ENCODE measurements around the gene LARP7. TPM values are rescaled to one million over a fixed set of nuclear protein-coding genes. Genes with fewer than 3 reads are reported as not detected.
A peak's percentile ranks its signal among the peaks of the same experiment; 100 is the strongest.
"Not testable (repeated sequence)": the region's sequence is repeated elsewhere in the genome, so short reads cannot be mapped to it uniquely, and the experiment has no call there.

Gene LARP7
- total and polyA plus RNA-seq, 12 donors, result 15.3 to 67.0 (median 39.8) TPM

- H3K9me3 ChIP-seq (replicated peaks in 1 of 3), result no peaks in the 10 kb centered on the region
- DNase-seq, result no peak
- no peak overlapping the region for H3K4me3 ChIP-seq
- intact Hi-C loops (cut with DNase I), result loop anchor here in 1 of 2 donors (10.0 kb wide), 1 partner anchor 319 kb away; no protein-coding TSS in a partner anchor
- H3K27me3 ChIP-seq, result no peaks in the 10 kb centered on the region
- WGBS, 4 donors, result 91 to 95% (median 93%) methylated on average over 4 of the region's 4 CpGs
- H3K27ac ChIP-seq, result no peak overlapping the region
- no peaks in the 10 kb centered on the region for H3K36me3 ChIP-seq (replicated peaks in 1 of 2)
- no peak for TF ChIP-seq POLR2A (IDR thresholded peaks at IDR 0.05)
- TF ChIP-seq CTCF (IDR thresholded peaks at IDR 0.05), result no peak
- no peaks in the 10 kb centered on the region for H3K4me1 ChIP-seq (replicated peaks in 1 of 2)
Observed at GRCh38 chr4:112626228-112626627, 10.7 kb upstream of the LARP7 start.

DNA sequence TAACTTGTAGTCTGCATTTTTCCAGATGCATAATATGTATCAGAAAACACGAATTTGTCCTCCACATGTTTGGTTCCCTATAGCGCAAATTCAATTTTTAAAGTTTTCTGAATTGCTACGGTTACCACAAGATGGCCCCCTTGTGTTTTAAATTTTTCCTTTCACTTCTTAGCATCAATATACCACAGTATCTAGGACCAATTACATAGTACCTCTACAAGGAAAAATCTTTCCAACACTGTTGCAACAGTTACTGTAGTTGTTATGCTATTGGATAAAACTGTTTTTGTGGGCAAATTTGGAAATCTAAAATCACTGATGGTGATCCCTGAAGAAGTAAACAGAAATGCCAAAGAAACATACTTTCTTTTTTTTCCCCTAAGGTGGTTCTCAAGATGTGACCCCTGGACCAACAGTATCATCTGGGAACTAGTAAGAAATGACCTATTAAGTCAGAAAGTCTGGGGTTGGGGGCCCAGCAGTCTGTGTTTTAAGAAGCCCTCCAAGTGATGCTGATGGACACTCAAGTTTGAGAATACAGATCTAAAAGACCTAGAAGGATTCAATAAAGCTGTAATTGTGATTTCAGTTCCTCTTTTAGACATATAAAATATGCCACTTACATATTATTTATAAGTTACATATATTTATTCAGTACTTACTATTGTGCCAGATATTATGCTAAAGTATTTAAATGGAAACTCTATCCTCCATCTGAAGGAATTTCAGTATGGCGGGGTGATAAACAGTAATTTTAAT lies 3.3 kb upstream of the LARP7 start:
- WGBS, 4 donors, result 32 to 35% (median 33%) methylated on average over 4 of the region's 4 CpGs
- TF ChIP-seq POLR2A (IDR thresholded peaks at IDR 0.05) (no peak), CTCF (IDR thresholded peaks at IDR 0.05) (peak; percentile 14 to 65 (median 50))
- H3K36me3 ChIP-seq (replicated peaks in 1 of 2), result no peaks in the 10 kb centered on the region
- intact Hi-C loops (cut with DNase I), result loop anchor here (5.0 kb wide), 1 partner anchor 129 kb away; no protein-coding TSS in a partner anchor
- DNase-seq, result no peak
- H3K9me3 ChIP-seq (replicated peaks in 1 of 3), result no peaks in the 10 kb centered on the region
- H3K27me3 ChIP-seq, result no peaks in the 10 kb centered on the region
- H3K4me1 ChIP-seq (replicated peaks in 1 of 2), result peaks cover 6 to 19% of the 10 kb centered on the region in 2 donors
- no peak overlapping the region for H3K4me3 ChIP-seq
- no peak overlapping the region for H3K27ac ChIP-seq

GRCh38 chr4:112637552-112637866 lies 566 bp downstream of the LARP7 start:
- H3K4me1 ChIP-seq (replicated peaks in 1 of 2), result peaks cover 6 to 28% of the 10 kb centered on the region in 2 donors
- 0 to 1% (median 1%) methylated on average over 8 of the region's 8 CpGs for WGBS, 4 donors
- H3K27me3 ChIP-seq, result no peaks in the 10 kb centered on the region
- TF ChIP-seq POLR2A (IDR thresholded peaks at IDR 0.05) (peak in 1 of 2 donors; percentile 22), CTCF (IDR thresholded peaks at IDR 0.05) (no peak)
- H3K4me3 ChIP-seq, result peak overlapping the region; percentile 1 to 66 (median 29)
- intact Hi-C loops (cut with DNase I), result no loop called here
- H3K27ac ChIP-seq, result peak overlapping the region; percentile 69 to 98 (median 89)
- H3K36me3 ChIP-seq (replicated peaks in 1 of 2), result no peaks in the 10 kb centered on the region
- H3K9me3 ChIP-seq (replicated peaks in 1 of 3), result no peaks in the 10 kb centered on the region
- no peak for DNase-seq

DNA sequence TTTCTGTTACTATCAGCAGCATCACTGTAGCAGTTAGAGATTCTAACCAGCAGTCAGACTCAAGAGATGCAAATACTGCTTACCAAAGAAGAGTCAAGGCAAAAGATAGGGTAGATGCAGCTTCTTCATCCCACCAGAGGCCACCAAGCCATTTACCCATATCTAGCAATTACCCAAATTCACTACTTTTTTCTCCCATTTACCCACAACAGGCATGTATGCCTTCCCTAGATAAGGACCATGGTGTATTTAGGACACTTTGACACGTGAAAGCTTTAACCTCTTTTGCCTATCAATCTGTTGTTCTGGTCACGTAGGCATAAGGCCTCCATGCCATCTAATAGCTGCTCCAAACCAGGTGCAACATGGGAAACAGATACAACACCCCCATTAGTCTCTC lies 5.6 kb downstream of the LARP7 start:
- no peak overlapping the region for H3K4me3 ChIP-seq
- no peaks in the 10 kb centered on the region for H3K9me3 ChIP-seq (replicated peaks in 1 of 3)
- 83 to 89% (median 85%) methylated on average over 2 of the region's 2 CpGs for whole genome bisulfite sequencing, 4 donors
- intact Hi-C loops (cut with DNase I), result no loop called here
- H3K4me1 ChIP-seq (replicated peaks in 1 of 2), result peaks cover 0 to 19% of the 10 kb centered on the region in 2 donors
- H3K36me3 ChIP-seq (replicated peaks in 1 of 2), result peaks cover 0 to 26% of the 10 kb centered on the region in 2 donors
- H3K27ac ChIP-seq, result no peak overlapping the region
- no peaks in the 10 kb centered on the region for H3K27me3 ChIP-seq
- TF ChIP-seq CTCF (IDR thresholded peaks at IDR 0.05) (no peak), POLR2A (IDR thresholded peaks at IDR 0.05) (no peak)
- DNase-seq, result no peak

DNA sequence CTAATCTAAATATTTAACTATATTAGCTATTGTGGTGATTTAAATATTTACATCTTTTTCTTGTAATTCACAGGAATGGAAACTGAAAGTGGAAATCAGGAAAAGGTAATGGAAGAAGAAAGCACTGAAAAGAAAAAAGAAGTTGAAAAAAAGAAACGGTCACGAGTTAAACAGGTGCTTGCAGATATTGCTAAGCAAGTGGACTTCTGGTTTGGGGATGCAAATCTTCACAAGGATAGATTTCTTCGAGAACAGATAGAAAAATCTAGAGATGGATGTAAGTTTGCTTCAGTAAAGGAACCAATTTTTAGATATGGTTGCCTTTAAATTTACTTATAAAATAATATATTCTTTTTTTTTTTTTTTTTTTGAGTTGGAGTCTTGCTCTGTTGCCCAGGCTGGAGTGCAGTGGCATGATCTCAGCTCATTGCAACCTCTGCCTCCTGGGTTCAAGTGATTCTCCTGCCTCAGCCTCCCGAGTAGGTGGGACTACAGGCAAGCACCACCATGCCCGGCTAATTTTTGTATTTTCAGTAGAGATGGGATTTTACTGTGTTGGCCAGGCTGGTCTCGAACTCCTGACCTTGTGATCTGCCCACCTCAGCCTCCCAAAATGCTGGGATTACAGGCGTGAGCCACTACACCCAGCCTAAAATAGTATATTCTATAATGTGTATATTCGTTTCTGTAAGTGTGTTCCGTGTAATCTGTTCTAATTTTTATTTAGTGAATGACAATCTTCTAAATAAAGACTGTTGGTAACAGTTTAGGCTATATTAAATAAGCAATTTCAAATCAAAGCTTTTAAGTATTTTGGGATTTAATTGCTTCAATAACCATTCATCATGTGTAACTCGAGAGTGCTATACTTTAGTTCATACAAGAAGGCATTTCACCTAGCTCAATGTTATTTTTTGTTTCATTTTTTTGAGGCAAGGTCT lies 7.9 kb downstream of the LARP7 start:
- H3K4me3 ChIP-seq; H3K9me3 ChIP-seq (replicated peaks in 1 of 3); H3K27ac ChIP-seq; intact Hi-C loops (cut with DNase I); H3K4me1 ChIP-seq (replicated peaks in 1 of 2); DNase-seq; H3K27me3 ChIP-seq: not testable (repeated sequence)
- H3K36me3 ChIP-seq (replicated peaks in 1 of 2), result peaks cover 3 to 45% of the 10 kb centered on the region in 2 donors
- 90 to 94% (median 91%) methylated on average over 10 of the region's 10 CpGs for WGBS, 4 donors

Data from adrenal gland (tissue), 12 donors.